ENCODE results near the gene KCNMA1.

The KCNMA1 gene

GRCh38 chr10:77474386-77474785, 163.2 kb downstream of the KCNMA1 start:
- DNase-seq: no peak

DNA sequence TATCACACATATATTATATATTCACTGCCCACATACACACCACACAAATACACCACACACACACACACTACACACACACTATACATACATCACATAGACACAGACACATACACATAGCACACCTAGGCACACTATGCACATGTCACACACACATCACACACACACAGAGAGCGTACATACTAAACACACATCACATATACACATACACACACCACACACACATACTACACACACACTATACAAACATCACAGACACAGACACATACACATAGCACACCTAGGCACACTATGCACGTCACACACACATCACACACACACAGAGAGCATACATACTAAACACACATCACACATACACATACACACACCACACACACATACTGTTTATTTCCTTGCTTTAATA, 165.5 kb downstream of the KCNMA1 start:
- DNase-seq: no peak

DNA sequence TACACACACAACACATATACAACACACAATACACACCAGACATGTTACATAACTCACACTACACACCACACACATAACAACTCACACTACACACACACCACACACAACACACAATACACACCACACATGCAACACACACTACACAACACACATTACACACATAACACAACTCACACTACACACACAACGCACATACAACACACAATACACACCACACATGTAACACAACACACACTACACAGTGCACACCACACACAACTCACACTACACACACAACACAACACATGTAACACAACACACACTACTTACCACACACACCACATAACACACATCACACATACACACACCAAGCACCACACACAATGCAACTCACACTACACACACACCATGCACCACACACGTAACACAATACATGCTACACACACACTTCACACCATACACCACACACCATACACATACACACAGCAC, 166.5 kb downstream of the KCNMA1 start:
- no peak for DNase-seq

GRCh38 chr10:77467422-77467963, 170.1 kb downstream of the KCNMA1 start:
- DNase-seq: no peak

DNA sequence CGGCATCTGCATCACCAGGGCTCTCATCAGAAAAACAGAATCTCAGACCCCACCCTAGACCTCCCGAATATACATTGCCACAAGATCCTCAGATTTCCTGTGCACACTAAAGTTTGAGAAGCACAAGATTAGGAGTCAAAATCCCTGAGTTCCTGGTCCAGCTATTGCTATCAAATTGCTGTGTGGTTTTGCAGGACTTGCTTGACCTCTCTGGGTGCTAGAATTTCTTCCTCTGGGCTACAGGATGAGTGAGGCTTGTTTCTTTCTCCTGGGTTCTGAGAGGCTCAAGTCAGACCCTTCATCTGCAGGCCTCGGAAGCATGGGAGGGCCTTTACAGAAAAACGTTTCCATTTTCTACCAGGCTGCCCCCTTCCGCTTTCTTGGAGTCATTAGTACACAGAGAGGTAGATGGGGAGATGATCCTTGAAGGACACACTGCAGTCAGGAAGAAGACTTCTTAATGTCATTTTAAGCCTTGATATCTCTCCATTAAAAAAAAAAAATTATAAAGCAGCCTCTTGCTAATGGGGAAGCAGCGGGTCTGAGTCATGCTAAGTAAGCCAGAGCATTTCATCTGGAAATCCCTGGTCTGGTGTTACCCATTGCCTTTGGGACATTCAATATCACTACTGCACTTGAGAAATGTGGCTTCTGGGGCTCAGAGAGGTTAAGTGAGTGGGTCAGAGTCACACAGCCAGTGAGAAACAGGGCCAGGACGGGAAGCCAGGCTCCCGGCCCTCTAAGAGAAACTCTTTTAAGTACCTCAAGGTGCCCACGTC, 173.5 kb downstream of the KCNMA1 start:
- no peak for DNase-seq

DNA sequence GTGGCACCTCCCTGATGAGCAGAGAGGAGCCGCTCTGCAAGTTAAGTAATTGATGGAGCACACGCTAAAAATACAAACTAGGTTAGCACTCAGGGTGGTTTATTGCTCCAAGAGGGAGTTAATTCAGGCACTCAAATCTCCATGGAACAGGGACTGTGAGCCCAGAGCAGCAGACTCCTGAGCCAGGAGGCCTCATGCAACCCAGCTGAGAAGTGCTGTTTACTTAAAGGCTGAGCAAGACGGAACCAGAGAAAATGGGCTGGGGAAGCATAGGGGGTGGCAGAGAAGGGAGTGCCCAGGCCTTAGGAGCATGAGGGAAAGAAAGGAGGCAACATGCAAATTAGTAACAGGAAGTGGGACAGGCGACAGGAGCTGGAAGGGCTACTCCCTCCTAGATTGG, 174.1 kb downstream of the KCNMA1 start:
- no peak for DNase-seq

GRCh38 chr10:77461636-77462296, 175.8 kb downstream of the KCNMA1 start:
- DNase-seq: no peak

DNA sequence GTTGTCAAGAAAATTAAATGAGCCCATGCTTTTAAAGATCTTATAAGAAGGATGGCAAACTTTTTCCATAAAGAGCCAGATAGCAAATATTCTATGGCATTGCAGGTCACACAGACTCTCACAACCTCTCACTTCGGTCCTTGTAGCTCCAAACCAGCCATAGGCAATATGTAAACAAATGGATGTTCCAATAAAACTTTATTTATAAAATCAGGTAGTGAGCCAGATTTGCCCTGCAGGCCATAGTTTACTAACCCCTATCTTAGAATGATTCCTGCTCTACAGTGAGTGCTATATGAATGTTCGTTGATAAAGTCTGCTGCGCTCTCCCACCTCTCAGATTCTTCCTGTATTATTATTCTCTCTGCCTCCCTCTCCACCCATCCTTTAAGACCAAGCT, 177.7 kb downstream of the KCNMA1 start:
- no peak for DNase-seq

DNA sequence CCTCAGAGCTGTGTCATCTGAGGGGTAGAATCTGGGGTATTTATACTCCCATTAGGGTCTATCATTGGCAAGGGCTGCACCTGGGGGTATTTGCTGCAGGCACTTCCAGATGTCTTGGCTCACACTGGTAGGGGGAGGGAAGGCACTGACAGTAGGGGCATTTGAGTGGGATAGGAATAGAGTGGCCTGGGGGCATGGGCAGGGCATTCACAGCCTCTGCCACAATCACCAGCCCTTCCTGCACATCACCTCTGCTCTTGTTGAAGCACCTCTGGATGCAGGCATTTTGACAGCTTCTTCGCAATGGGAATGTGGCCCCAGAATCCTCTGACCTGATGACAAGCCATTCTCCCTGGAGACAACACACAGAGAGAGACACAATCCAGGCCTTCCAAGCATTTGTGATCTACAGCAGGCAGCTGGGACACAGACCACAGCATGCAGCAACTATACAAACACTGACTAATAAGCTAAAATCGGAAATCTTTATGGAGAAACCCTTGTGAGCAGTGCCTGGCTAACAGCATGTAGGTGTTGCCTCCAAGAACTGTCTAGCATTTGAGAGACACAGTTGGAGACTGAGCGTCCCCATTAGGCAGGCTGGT, 178.5 kb downstream of the KCNMA1 start:
- no peak for DNase-seq

DNA sequence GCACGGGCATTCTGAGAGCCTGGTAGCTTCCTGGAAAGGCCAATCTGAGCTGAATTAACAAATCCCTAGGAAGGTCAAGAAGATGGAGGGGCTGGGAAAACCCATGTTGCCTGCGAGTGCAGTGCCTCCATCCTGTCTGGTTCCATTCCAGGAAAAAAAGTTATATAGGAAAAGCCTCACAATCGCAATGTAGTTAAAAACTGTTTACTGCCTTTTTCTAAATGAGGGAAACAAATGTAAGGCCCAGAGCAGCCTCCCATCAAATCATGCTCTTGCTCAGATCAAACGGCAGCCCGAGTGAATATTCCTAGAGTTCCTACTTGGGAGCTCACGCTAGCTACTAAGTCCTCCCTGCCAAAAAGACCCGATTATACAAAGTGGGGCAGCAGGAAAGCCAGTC, 179.9 kb downstream of the KCNMA1 start:
- no peak for DNase-seq

- DNase-seq: no peak
These were observed 180.3 kb downstream of the KCNMA1 start for GRCh38 chr10:77457266-77457665.

DNA sequence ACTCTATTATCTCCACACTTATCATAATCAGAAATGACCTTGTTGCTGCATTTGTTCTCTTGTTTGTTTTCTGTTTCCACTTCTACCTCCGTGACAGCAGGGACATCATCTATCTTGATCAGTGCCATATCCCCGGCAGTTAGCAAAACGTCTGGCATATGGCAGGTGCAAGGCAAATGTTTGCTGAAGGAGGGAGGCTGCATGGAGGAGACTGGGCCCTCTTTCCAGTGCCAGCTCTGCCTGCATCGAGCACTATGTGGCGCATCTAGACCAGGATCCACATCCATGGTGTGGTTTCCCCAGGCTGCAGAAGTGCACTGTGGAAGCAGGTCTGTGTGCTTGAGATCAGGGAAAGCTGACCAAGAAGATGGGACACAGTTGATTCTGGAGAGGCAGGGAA, 181.2 kb downstream of the KCNMA1 start:
- no peak for DNase-seq

DNA sequence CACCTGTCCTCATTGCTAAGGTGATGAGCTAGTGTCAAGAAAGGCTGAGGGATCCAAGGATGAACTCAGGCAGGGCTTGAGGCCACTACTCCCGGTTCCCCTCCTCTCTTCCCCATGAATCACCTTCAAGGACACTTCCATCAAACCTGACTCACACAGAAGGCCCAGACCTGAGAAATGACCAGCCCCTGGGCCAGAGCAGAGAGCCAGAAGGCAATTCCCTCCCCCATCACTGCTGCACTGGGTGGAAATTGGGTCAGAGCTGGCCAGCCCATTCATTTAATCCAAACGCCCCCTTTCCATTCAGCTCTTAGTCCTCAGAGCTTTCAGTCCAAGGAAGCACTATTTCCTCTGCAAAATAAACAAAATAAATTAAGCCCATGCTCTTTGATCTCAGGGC, 182.0 kb downstream of the KCNMA1 start:
- DNase-seq: no peak

DNA sequence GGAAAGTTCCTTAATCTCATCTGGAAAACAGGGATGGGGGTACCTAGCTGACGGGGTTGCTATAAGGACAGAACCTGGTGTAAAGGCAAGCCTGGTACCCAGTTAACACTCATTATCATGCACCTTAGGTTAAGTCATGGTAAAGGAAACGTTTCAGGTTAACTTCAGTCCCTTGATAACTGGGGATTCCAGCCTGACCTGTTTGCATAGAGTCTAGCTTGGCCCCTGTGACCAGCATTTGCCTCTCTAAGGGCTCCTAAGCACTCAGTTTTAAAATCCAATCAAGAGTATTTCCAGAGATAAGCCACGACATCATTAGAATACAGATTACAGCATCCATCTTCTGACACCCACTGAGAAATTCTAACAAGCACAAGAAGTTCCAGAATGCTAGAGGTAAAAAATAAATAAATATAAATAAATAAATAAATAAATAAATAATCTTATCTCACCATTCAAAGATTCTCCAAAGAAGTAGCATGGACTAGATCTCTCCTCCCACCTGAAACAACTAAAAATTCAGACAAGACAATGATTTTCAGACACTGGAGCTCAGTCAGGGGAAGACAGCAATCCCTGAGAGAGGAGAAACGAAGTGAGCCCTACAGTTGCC, 184.6 kb downstream of the KCNMA1 start:
- no peak for DNase-seq

GRCh38 chr10:77451886-77452285, 185.7 kb downstream of the KCNMA1 start:
- DNase-seq: no peak

DNA sequence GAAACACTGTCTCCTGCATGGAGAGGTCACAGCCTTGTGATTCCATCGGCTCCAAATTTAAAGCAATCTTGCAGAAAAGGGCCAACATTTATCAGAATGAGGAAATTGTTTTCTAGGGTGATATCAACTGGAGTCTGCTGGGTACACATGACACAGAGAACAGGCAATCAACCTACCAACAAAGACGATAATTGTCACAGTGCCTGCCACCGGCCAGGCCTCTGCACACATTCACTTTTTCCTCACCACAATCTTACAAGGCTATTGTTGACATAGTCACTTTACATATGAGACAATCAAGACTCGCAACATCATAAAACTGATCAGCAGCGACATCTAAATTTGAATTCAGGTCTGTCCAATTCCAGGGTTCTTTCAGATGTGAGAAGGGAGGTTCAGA, 189.4 kb downstream of the KCNMA1 start:
- DNase-seq: no peak

GRCh38 chr10:77446700-77447099, 190.9 kb downstream of the KCNMA1 start:
- DNase-seq: no peak

DNA sequence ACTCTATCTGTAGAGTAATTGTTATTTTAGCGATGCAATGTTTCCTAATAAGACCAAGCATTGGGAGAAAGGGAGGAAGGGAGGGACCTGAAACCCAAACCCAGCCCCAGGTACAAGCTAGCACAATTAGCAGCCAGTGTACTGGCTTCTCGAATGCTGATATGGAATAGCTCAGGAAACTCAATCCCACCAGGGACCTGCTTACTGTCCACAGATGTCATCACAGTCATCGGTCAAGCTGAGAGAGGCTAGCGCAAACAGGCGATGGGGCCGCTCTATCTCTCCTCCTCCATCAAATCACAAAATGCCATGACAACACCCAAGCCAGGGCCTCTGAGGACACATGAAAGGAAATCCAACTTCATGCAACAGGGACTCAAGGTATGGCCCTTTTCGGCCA, 192.1 kb downstream of the KCNMA1 start:
- DNase-seq: no peak

DNA sequence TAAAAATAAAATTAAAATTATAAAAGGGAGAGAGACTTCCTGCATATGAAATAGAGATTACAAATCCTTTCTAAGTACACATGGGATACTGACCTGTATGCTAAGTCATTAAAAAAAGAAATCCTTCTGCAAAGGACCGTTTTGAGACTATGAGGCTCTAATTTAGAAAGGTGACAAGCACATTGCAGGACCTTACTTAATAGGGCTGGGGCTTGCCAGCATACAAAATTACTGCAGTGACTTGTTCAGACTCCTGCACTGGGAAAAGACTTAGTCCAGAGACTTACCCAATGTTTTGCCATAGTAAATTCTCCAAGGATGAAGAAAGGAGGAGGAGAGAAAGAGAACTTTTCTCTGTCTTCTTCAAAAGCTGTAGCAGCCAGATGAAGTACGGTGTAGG, 193.6 kb downstream of the KCNMA1 start:
- no peak for DNase-seq

- DNase-seq: no peak
These were observed 194.9 kb downstream of the KCNMA1 start for GRCh38 chr10:77442699-77443189.

DNA sequence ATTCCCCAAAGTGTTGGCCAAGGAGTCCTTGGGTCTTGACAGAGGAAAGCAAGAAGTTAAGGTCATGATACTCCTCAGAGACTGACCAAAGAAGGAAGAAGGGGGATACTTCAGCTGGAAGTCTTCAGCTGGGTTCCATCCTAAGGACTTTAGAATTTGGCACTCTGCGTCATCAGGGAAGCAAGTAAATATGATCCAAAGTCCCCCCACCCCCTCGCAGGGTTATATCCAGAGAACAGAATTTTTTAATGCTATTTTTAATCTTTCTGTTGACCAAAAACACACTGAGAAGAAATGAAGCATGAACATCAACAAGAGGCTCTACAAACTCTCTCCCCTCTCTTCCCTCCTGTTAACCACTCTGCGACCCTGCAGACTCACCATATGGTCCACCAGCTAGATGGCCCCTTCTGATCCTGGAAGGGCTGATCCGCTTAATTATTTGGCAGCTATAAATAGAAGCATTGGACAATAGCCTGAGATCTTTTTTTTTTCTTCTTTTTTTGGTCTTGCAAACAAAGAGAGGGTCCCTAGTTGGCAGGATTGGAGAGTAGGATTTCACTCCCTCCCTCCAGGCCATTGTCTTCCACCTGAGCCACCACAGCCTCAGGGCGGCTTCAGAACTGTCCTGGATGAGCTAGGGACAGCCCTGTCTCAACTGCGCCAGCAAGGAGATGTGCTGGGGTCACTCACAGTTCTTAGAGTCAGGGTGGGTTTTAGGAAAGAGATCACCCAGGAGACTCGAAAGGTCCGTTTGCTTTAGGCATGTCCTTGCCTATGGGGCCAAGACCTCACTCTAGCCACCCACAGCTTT, 196.0 kb downstream of the KCNMA1 start:
- DNase-seq: no peak

DNA sequence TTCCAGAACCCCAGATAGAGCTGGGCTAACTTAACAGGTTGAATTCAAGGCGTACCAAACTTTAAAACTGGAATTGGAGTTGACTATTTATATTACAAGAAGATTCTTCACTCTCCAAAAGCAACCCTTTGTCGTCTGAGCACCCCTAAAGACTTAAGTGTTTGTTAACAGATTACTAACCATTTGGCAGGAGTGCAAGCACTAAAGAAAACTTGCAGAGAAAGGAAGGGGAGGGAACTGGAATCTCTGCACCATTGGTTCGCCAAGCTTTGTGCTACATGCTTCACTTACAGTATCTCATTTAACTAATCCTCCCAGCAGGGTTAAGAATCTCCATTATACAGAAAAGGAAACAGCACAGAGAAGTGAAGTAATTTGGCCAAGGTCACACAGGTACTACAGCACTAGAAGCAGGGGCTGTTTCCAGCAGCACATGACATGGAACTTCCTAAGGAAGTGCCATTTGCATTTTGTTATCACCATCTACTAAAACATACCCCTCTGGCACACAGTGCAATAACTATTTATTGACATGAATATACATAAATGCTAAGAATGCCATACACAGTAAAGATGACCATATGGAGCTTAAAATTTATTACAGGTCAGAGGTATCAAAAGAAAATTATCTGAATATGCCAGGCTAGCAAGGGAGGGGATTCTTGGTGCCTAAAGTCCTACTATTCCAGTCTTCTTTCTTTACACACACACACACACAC, 201.2 kb downstream of the KCNMA1 start:
- DNase-seq: no peak

Measured in activated gamma-delta T cell treated with Interleukin-2 at 50 U/mL for 16 hours (primary cell).